GM12878 (cell line): ENCODE data around the gene PMP22. TPM values are rescaled to one million over a fixed set of nuclear protein-coding genes. Genes with fewer than 3 reads are reported as not detected.

Experiments used
- ATAC-seq: fragments of 200-7000 bp; cut with Tn5 transposase; 3 replicates; pipeline ENCODE4 v1.9.1; 2020; ENCODE audit warnings: mild to moderate bottlenecking, moderate library complexity
- BruUV-seq: library from RNA; stranded (reverse); fragments of 400-500 nt; replicated peaks from 2 replicates; lab custom pipeline; 2021; lab: Mats Ljungman, UMichigan
- CTCF ChIA-PET: fragments of 300-600 bp; sonication (Branson Sonifier 250); formaldehyde crosslinking; extraction: SDS; loops from one replicate; lab custom pipeline; 2021; ENCODE audit warnings: inconsistent platforms; lab: Yijun Ruan, JAX
- POLR2A ChIA-PET: fragments of 350-600 bp; formaldehyde crosslinking; extraction: SDS; loops from one replicate; lab custom pipeline; 2021; ENCODE audit warnings: inconsistent platforms; lab: Charles Lee
- RAD21 ChIA-PET: fragments of 300-600 bp; sonication (Branson Sonifier 250); formaldehyde crosslinking; loops from one replicate; lab custom pipeline; 2023; ENCODE audit warnings: antibody characterized with exemption; ENCODE audit not compliant: unreplicated experiment; lab: Charles Lee
- SMC1A ChIA-PET: fragments of 300-600 bp; sonication (Branson Sonifier 250); formaldehyde crosslinking; loops from one replicate; lab custom pipeline; 2023; ENCODE audit not compliant: unreplicated experiment, uncharacterized antibody; lab: Charles Lee
- DNase-seq: peaks from one replicate; pipeline ENCODE4 v3.0.0-alpha.2; 2011; ENCODE audit warnings: low read depth, low spot score
- FAIRE-seq: peaks from 3 replicates; lab custom pipeline; 2011; peaks lifted over from hg19 to GRCh38; lab: Jason Lieb, UNC
- H2AFZ ChIP-seq: 2 replicates; pipeline ENCODE4 v1.6.0; 2011; ENCODE audit warnings: low read depth, low read length, control low read depth; ENCODE audit not compliant: control insufficient read depth
- H3K27ac ChIP-seq: 2 replicates; pipeline ENCODE4 v1.5.1; 2011; ENCODE audit warnings: control low read depth; ENCODE audit not compliant: control insufficient read depth, insufficient read depth
- H3K27me3 ChIP-seq, 2 experiments: replicated peaks in 1 of 2; 2 replicates each; pipeline versions ENCODE4 v1.6.0 to v1.6.1; 2011; ENCODE audit warnings: low read length in 1 of 2; ENCODE audit not compliant: control insufficient read depth in 2 of 2, insufficient read depth in 2 of 2
- H3K36me3 ChIP-seq, 2 experiments: 2 replicates each; pipeline ENCODE4 v1.5.1; 2011; ENCODE audit warnings: low read length in 1 of 2; ENCODE audit not compliant: control insufficient read depth in 2 of 2, insufficient read depth in 2 of 2
- H3K4me1 ChIP-seq: 2 replicates; pipeline ENCODE4 v1.6.1; 2011; ENCODE audit warnings: mild to moderate bottlenecking, low read length, moderate library complexity, mixed read lengths; ENCODE audit not compliant: control insufficient read depth, insufficient read depth
- H3K4me2 ChIP-seq: 2 replicates; pipeline ENCODE4 v1.6.0; 2011; ENCODE audit warnings: control low read depth; ENCODE audit not compliant: control insufficient read depth, insufficient read depth
- H3K4me3 ChIP-seq: fragments of 200-600 bp; sonication (generic); 2 replicates; pipeline ENCODE4 v1.5.1; 2016
- H3K79me2 ChIP-seq: 2 replicates; pipeline ENCODE4 v1.6.0; 2011; ENCODE audit warnings: low read length; ENCODE audit not compliant: control insufficient read depth, insufficient read depth
- H3K9ac ChIP-seq: 2 replicates; pipeline ENCODE4 v1.8.0; 2011; ENCODE audit warnings: low read length, control low read depth, mixed read lengths; ENCODE audit not compliant: control insufficient read depth, insufficient read depth
- H3K9me3 ChIP-seq: replicated peaks from 3 replicates; pipeline ENCODE4 v1.5.1; 2011; ENCODE audit warnings: mild to moderate bottlenecking, low read length; ENCODE audit not compliant: control insufficient read depth, insufficient read depth
- H4K20me1 ChIP-seq: 2 replicates; pipeline ENCODE4 v1.6.0; 2011; ENCODE audit not compliant: control insufficient read depth, insufficient read depth
- EZH2 ChIP-seq: IDR thresholded peaks from 2 replicates; pipeline ENCODE4 v1.6.1; 2012; ENCODE audit warnings: low read depth, mild to moderate bottlenecking, control low read depth, inconsistent platforms, low read length, borderline replicate concordance; ENCODE audit not compliant: control insufficient read depth
- FOXK2 ChIP-seq: fragments of 450-650 bp; IDR thresholded peaks from 2 replicates; pipeline ENCODE4 v1.6.1; 2017; ENCODE audit warnings: mild to moderate bottlenecking, moderate library complexity
- GATAD2B ChIP-seq: fragments of 450-650 bp; conservative IDR thresholded peaks from 2 replicates; pipeline ENCODE4 v1.6.1; 2017; ENCODE audit warnings: low read depth, mild to moderate bottlenecking, moderate library complexity
- HDAC2 ChIP-seq: fragments of 200-600 bp; sonication (generic); IDR thresholded peaks from 2 replicates; pipeline ENCODE4 v1.6.1; 2017
- IRF4 ChIP-seq: IDR thresholded peaks from 2 replicates; pipeline ENCODE4 v1.6.1; 2011; ENCODE audit warnings: low read depth, low read length
- KAT2A ChIP-seq: conservative IDR thresholded peaks from 2 replicates; pipeline ENCODE4 v1.6.1; 2011; ENCODE audit warnings: low read depth, low read length; ENCODE audit not compliant: control insufficient read depth
- MTA3 ChIP-seq: IDR thresholded peaks from 2 replicates; pipeline ENCODE4 v1.6.1; 2012; ENCODE audit warnings: low read length, inconsistent platforms, borderline replicate concordance
- MYC ChIP-seq: IDR thresholded peaks from 2 replicates; pipeline ENCODE4 v1.6.1; 2011; ENCODE audit warnings: mild to moderate bottlenecking, low read length, moderate library complexity, inconsistent platforms; ENCODE audit not compliant: insufficient read depth, insufficient replicate concordance, insufficient read length, severe bottlenecking
- RBBP5 ChIP-seq: fragments of 200-600 bp; sonication (generic); conservative IDR thresholded peaks from 2 replicates; pipeline ENCODE4 v1.6.1; 2016
- SIX5 ChIP-seq: IDR thresholded peaks from 2 replicates; pipeline ENCODE4 v1.6.1; 2011; ENCODE audit warnings: mild to moderate bottlenecking, low read depth, low read length, moderate library complexity; ENCODE audit not compliant: severe bottlenecking
- SMAD1 ChIP-seq: fragments of 450-650 bp; IDR thresholded peaks from 2 replicates; pipeline ENCODE4 v1.6.1; 2018; ENCODE audit warnings: mild to moderate bottlenecking, low read depth; ENCODE audit not compliant: partially characterized antibody
- SUZ12 ChIP-seq: fragments of 200-600 bp; sonication (generic); IDR thresholded peaks from one replicate; pipeline ENCODE4 v1.6.1; 2018; ENCODE audit warnings: antibody characterized with exemption, mild to moderate bottlenecking; ENCODE audit not compliant: unreplicated experiment
- TARDBP ChIP-seq: IDR thresholded peaks from 2 replicates; pipeline ENCODE4 v1.6.1; 2016; ENCODE audit warnings: borderline replicate concordance
- TBL1XR1 ChIP-seq: IDR thresholded peaks from 2 replicates; pipeline ENCODE4 v1.6.1; 2012; ENCODE audit warnings: low read depth, low read length, improper control_type of control experiment
- YBX1 ChIP-seq: fragments of 450-650 bp; IDR thresholded peaks from 2 replicates; pipeline ENCODE4 v1.6.1; 2016; ENCODE audit warnings: antibody characterized with exemption
- WGBS: methylation state at CpG from one replicate; pipeline ENCODE4 v1.1.6; 2016; ENCODE audit warnings: low lambda C conversion rate; ENCODE audit not compliant: insufficient replicate concordance, insufficient coverage; ENCODE audit errors: missing lambda C conversion rate; 5-methylcytosine and 5-hydroxymethylcytosine counted together
- in situ Hi-C: fragments of 300-500 bp; cut with MboI; formaldehyde crosslinking; loops from 9 replicates; pipeline ENCODE4 v1.14.3; 2018; ENCODE audit warnings: mixed read lengths
- intact Hi-C: fragments of 100-400 bp; cut with micrococcal nuclease; formaldehyde crosslinking; loops from one replicate; pipeline ENCODE4 v1.14.2; 2022; ENCODE audit not compliant: unreplicated experiment
- polyA plus RNA-seq, 11 experiments: library from polyadenylated mRNA; depleted of rRNA in 4 of 11; unstranded in 6 of 11; stranded (reverse) in 5 of 11; fragments of >200 nt; fragmentation: Nextera tagmentation in 4 of 11; fragmentation: Illumina TruSeq in 1 of 11; extraction: Ambion mirVana in 4 of 11; extraction: Trizol in 1 of 11; gene quantifications; 1 replicate in 1 of 11; 2 replicates in 10 of 11; pipeline versions ENCODE4 v1.2.1 to v1.2.3, GENCODE V29; 2011 to 2016; ENCODE audit warnings: inconsistent platforms in 2 of 11, missing spikeins in 2 of 11, low read depth in 1 of 11
- total RNA-seq, 4 experiments: library from RNA; depleted of rRNA in 3 of 4; stranded (reverse); fragments of >200 nt in 3 of 4; fragmentation: Illumina TruSeq in 1 of 4; extraction: Trizol in 1 of 4; gene quantifications; 2 replicates each; pipeline versions ENCODE4 v1.2.1 to v1.2.3, GENCODE V29; 2013 to 2021
- TF ChIP-seq, protein P1 (sequence below): fragments of 450-650 bp; IDR thresholded peaks from 2 replicates; pipeline ENCODE4 v1.6.1; 2017; ENCODE audit warnings: mild to moderate bottlenecking, moderate library complexity
- TF ChIP-seq, protein P2 (sequence below): fragments of 450-650 bp; IDR thresholded peaks from 2 replicates; pipeline ENCODE4 v1.6.1; 2016; ENCODE audit warnings: mild to moderate bottlenecking

PMP22 gene
- total and polyA plus RNA-seq, 10 of the 15 experiments (the other 5 are each of a cell fraction or from before 2014, with no cell fraction given): 0.59 TPM; not detected in 9

DNA sequence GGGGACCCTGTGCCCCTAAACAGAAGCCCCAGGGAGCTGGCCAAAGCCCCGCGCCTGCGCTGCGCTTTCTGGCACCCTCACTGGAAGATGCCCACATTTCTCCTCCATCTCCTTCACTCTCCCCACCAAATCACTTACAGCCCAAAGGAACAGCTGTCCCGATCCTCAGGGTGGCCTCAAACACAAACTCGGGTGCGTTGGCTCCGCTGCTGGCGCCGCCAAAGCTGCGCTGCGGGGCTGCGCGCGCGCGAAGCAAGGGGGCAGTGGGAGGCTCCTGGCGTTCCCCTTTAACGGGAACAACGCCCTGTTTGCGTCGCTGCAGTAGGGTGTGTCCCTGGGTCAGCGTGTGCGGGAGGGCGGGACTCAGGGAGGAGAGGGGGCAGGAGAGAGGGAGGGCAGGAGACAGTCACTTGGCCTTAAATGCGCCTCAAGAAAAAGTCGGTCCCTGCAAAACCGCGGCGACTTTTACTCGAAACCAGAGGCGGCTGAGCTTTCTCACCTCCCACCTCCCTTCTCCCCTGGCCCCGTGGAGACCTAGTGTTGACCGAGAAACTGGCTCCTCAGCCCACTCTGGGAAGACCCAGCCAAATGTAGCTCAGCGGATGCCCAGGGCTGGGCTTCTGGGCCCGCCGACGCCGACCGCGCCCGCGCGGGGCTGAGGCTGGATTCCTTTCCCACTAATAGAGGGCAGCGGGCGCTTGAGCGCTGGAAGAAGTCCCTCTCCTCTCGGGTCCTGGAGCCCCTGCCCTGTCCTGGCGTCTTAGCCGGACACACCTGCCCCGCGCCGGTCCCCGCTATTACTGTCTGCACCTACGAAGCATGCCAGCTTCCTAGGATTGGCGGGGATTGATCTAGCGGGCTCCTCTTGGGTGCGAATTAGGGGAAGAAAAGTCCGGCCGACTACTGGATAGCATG, 2.6 kb downstream of the PMP22 start:
- ChIA-PET SMC1A (interaction anchor here (1.3 kb wide), 1 partner anchor 15 kb away, joined by 3 read pairs; no protein-coding TSS in a partner anchor), CTCF (no interaction called here)
- TF ChIP-seq KAT2A (no peak), RBBP5 (no peak), MYC (no peak), IRF4 (no peak), EZH2 (no peak), MTA3 (no peak), YBX1 (no peak), TBL1XR1 (no peak), HDAC2 (no peak), SIX5 (no peak), GATAD2B (no peak), FOXK2 (no peak), SMAD1 (no peak), TARDBP (no peak), SUZ12 (no peak)
- TF ChIP-seq, protein P1, sequence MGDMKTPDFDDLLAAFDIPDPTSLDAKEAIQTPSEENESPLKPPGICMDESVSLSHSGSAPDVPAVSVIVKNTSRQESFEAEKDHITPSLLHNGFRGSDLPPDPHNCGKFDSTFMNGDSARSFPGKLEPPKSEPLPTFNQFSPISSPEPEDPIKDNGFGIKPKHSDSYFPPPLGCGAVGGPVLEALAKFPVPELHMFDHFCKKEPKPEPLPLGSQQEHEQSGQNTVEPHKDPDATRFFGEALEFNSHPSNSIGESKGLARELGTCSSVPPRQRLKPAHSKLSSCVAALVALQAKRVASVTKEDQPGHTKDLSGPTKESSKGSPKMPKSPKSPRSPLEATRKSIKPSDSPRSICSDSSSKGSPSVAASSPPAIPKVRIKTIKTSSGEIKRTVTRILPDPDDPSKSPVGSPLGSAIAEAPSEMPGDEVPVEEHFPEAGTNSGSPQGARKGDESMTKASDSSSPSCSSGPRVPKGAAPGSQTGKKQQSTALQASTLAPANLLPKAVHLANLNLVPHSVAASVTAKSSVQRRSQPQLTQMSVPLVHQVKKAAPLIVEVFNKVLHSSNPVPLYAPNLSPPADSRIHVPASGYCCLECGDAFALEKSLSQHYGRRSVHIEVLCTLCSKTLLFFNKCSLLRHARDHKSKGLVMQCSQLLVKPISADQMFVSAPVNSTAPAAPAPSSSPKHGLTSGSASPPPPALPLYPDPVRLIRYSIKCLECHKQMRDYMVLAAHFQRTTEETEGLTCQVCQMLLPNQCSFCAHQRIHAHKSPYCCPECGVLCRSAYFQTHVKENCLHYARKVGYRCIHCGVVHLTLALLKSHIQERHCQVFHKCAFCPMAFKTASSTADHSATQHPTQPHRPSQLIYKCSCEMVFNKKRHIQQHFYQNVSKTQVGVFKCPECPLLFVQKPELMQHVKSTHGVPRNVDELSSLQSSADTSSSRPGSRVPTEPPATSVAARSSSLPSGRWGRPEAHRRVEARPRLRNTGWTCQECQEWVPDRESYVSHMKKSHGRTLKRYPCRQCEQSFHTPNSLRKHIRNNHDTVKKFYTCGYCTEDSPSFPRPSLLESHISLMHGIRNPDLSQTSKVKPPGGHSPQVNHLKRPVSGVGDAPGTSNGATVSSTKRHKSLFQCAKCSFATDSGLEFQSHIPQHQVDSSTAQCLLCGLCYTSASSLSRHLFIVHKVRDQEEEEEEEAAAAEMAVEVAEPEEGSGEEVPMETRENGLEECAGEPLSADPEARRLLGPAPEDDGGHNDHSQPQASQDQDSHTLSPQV: no peak
- TF ChIP-seq, protein P2, sequence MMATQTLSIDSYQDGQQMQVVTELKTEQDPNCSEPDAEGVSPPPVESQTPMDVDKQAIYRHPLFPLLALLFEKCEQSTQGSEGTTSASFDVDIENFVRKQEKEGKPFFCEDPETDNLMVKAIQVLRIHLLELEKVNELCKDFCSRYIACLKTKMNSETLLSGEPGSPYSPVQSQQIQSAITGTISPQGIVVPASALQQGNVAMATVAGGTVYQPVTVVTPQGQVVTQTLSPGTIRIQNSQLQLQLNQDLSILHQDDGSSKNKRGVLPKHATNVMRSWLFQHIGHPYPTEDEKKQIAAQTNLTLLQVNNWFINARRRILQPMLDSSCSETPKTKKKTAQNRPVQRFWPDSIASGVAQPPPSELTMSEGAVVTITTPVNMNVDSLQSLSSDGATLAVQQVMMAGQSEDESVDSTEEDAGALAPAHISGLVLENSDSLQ: no peak

More for the DNA sequence above, 2.6 kb downstream of the PMP22 start:
- RAD21 ChIA-PET: no interaction called here
- ATAC-seq (no peak), FAIRE-seq (no peak), DNase-seq (no peak)
- Histone ChIP-seq H3K4me2 (no peak overlapping the region), H3K27me3 (peaks cover 0 to 2% of the 10 kb centered on the region in 2 experiments; a peak in 3 of 4 replicates), H3K27ac (no peak overlapping the region), H3K9ac (no peak overlapping the region), H4K20me1 (no peaks in the 10 kb centered on the region), H3K79me2 (no peaks in the 10 kb centered on the region), H3K4me3 (no peak overlapping the region), H3K4me1 (no peaks in the 10 kb centered on the region), H3K36me3 (no peaks in the 10 kb centered on the region), H3K9me3 (no peaks in the 10 kb centered on the region), H2AFZ (no peak overlapping the region)
- intact Hi-C loops: no loop called here
- POLR2A ChIA-PET: no interaction called here
- WGBS: 24% methylated on average over 51 of the region's 60 CpGs
- in situ Hi-C loops: loop anchor here (25.0 kb wide), 1 partner anchor 725 kb away; the partner anchor contains the start of genes TTC19 and ZSWIM7
- no TSS peak for BruUV-seq
